Transverse colon (tissue), 3 donors: ENCODE results near the gene PPFIBP2.

ENCODE experiments used
- CTCF ChIP-seq, 5 experiments: fragments of 200-600 bp in 3 of 5; fragments of 450-650 bp in 2 of 5; sonication (generic) in 3 of 5; IDR thresholded peaks; 1 replicate in 2 of 5; 2 replicates in 3 of 5; pipeline ENCODE4 v1.5.1; 2016 to 2017; ENCODE audit warnings: antibody characterized with exemption in 5 of 5, inconsistent platforms in 3 of 5, mild to moderate bottlenecking in 2 of 5, moderate library complexity in 1 of 5
- POLR2A ChIP-seq: fragments of 450-650 bp; IDR thresholded peaks from one replicate; pipeline ENCODE4 v1.6.1; 2016; ENCODE audit warnings: antibody characterized with exemption, mild to moderate bottlenecking, moderate library complexity

- TF ChIP-seq CTCF (IDR thresholded peaks at IDR 0.05) (peak; percentile 54 to 88 (median 65)), POLR2A (peak; percentile 64)
Observed at GRCh38 chr11:7513234-7514098, at the start of gene PPFIBP2.
